ENCODE data around the gene KCNQ1. TPM values are rescaled to one million over a fixed set of nuclear protein-coding genes. Genes with fewer than 3 reads are reported as not detected.
A peak's percentile ranks its signal among the peaks of the same experiment; 100 is the strongest.

Gene KCNQ1
- total RNA-seq, 1 donor from 2014 or later: 52.9 TPM

DNA sequence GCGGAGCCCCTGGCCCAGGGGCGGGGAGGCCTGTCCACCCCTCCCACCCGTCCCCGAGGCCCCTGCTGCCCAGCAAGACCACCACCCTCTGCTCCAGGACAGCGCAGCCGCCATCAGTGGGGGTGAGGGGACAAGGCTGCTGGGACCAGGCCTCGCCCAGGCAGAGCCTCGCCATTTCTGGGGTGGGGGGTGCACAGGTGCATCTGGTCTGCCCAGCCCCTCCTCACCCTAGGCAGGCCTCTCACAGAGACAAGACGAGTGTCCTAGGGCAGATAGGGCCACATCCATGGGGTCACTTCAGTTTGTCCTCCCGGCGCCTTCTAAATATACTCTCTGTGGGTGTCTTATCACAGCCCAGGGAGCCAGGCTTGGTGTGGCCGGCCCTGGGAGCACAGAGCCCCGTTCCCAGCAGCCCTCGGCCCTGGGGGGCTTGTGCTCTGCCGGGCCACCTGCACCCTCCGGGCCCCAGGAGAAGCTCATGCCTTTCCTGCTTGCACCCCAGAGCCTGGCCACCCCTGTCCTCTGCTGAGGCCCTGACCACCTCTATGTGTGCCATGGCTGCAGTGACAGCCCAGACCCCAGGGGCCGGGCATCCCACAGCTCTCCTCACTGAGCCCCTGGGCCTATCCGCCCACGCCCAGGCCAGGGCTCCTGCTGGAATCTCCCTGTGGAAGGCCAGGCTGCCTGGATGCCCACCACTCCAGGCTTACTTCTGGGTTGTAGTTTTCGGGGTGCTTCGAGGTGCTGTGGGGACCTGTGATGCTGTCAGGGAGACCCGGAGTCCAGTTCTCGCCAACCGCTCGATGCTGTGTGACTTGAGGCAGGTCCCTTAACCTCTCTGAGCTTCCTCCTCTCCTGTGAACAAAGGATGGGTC, 70.8 kb downstream of the KCNQ1 start:
- DNase-seq: peak; percentile 59
- H3K9me3 ChIP-seq: no peaks in the 10 kb centered on the region
- peaks cover 14% of the 10 kb centered on the region for H3K4me1 ChIP-seq
- no peaks in the 10 kb centered on the region for H3K27me3 ChIP-seq
- no peak overlapping the region for H3K4me3 ChIP-seq
- no peak overlapping the region for H3K27ac ChIP-seq
- TF ChIP-seq, protein P1, sequence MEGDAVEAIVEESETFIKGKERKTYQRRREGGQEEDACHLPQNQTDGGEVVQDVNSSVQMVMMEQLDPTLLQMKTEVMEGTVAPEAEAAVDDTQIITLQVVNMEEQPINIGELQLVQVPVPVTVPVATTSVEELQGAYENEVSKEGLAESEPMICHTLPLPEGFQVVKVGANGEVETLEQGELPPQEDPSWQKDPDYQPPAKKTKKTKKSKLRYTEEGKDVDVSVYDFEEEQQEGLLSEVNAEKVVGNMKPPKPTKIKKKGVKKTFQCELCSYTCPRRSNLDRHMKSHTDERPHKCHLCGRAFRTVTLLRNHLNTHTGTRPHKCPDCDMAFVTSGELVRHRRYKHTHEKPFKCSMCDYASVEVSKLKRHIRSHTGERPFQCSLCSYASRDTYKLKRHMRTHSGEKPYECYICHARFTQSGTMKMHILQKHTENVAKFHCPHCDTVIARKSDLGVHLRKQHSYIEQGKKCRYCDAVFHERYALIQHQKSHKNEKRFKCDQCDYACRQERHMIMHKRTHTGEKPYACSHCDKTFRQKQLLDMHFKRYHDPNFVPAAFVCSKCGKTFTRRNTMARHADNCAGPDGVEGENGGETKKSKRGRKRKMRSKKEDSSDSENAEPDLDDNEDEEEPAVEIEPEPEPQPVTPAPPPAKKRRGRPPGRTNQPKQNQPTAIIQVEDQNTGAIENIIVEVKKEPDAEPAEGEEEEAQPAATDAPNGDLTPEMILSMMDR (IDR thresholded peaks at IDR 0.05): no peak
- intact Hi-C loops (cut with DNase I): no loop called here
- H3K36me3 ChIP-seq: no peaks in the 10 kb centered on the region
- no peak for ATAC-seq

DNA sequence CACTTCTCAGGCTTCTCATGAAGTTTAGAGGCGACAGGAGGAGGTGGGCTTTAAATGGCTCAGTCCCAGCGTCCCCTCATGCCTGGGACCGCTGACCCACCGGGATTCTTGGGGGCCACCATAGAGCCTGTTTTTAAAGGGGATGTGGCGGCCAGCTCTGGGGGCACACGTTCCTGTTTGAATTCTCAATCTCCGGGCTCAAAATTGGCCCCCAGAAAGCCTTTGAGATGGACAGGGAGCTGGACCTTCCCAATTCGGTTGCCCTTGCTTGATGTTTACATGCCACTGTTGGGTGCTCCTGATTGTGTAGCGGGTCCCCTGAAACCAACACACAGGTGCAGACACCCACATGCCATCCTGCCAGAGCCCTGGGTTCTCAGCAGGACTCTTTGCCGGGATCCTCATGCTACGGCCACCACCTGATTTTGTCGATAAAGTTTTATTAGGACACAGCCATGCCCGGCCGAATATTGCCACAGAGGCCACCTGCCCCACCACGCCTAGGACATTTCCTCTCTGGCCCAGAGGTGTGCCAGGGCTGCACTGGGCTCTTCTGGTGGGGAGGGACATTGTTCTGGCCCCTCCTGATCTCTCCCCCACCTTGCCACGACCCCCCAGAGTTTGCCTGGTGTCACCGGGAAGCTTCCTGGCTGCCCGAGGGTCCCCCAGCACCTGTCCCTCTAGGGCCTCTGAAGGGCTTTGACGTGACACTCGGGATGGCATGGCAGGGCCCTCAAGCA, 71.6 kb downstream of the KCNQ1 start:
- TF ChIP-seq, protein P1 (IDR thresholded peaks at IDR 0.05): no peak
- intact Hi-C loops (cut with DNase I): no loop called here
- Histone ChIP-seq H3K36me3 (no peaks in the 10 kb centered on the region), H3K27me3 (no peaks in the 10 kb centered on the region), H3K9me3 (no peaks in the 10 kb centered on the region), H3K4me3 (no peak overlapping the region), H3K27ac (no peak overlapping the region), H3K4me1 (peaks cover 7% of the 10 kb centered on the region)
- ATAC-seq (no peak), DNase-seq (no peak)

DNA sequence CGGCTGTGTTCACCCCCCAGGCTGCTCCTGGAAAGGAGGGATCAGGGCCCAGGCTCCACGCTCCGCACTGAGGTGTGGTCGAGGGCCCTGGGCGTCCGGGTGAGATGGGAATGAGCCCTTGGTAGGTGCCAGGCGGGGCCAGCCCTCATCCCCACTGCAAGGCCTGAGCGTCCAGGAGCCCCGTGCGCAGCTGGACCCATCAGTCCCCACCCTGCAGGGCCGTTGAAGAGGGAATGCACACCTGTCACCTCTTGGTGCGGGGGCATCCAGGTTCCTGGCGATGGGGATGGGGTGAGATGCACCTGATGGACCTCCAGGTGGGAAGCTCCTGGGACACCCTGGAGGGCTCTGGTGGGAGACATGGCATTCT, 72.2 kb downstream of the KCNQ1 start:
- ATAC-seq (no peak), DNase-seq (peak; percentile 57)
- H3K4me3 ChIP-seq: no peak overlapping the region
- H3K4me1 ChIP-seq: peaks cover 1% of the 10 kb centered on the region
- no peaks in the 10 kb centered on the region for H3K27me3 ChIP-seq
- H3K36me3 ChIP-seq: no peaks in the 10 kb centered on the region
- TF ChIP-seq, protein P1 (IDR thresholded peaks at IDR 0.05): no peak
- no peak overlapping the region for H3K27ac ChIP-seq
- H3K9me3 ChIP-seq: no peaks in the 10 kb centered on the region
- intact Hi-C loops (cut with DNase I): no loop called here

DNA sequence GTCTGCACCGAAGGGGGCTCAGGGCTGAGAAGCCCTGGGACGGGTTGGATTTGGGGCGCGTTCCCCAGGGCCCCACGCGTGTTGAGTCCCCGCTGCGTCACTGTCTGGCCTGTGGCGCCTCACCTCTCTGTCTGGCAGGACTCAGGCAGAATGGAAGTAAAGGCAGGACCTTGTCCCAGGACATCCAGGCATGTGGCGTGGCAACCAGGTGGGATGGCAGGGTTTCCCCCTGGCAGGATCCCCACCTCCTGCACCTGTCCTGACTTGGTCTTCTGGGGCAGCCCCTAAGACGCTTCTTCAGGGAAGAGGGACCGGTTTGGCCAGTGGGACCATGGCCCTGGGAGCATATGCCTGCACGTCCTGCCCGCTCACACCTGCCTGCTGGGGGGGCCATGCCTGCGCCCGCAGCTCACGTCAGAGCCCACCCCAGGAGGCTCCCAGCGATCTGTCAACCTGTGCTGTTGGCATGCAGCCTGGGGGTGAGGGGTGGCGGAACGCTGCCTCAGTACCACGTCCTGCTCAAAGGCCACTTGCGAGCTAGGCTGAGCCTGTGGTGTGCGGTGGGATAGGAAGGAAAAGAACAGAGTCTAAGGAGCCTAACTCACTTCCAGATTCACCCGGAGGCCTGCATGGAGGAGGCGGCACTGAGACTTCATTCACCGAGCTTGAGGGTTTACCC, 72.7 kb downstream of the KCNQ1 start:
- intact Hi-C loops (cut with DNase I): no loop called here
- ATAC-seq (no peak), DNase-seq (peak; percentile 54)
- H3K27me3 ChIP-seq: no peaks in the 10 kb centered on the region
- no peaks in the 10 kb centered on the region for H3K4me1 ChIP-seq
- H3K27ac ChIP-seq: no peak overlapping the region
- TF ChIP-seq, protein P1 (IDR thresholded peaks at IDR 0.05): no peak
- no peak overlapping the region for H3K4me3 ChIP-seq
- no peaks in the 10 kb centered on the region for H3K36me3 ChIP-seq
- no peaks in the 10 kb centered on the region for H3K9me3 ChIP-seq

DNA sequence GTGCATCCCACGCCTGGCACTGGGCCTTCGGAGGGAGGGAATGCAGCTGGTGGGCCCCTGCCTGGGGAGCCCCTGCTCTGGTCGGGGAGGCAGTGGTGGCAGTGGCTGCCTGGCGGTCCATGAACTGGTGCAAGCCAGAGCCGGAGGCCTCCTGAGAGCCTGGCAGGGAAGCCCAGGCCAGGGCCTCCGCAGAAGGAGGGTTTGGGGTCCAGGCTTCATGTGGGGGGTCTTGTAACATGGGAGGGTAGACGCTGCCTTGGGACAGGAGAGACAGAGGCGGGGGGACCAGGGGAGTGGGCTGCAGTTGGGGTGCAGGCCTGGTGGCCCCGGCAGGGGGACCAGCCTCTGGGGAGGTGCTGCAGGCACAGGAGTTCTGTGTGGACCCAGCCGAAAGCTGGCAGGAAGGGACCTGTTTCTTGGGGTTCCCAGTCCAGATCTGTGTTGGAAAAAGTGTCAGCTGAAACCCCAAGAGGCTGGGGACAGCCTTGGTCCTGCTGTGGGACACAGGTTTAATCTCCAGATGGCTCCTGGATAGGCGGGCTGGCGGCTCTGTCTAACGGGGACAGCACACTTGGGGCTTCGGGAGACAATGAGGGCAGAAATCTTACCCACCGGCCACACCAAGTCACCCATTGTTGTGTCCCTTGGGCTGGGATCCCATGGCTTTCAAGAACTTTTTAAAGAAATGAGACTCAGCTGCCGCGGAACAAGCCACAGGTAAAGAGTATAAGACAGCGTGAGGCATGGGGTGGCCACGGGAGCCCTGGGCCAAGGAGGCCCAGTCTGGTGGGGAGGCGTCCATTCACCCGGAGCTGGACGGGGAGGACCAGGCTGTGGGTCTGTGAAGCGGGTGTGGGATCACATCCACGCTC, 73.5 kb downstream of the KCNQ1 start:
- TF ChIP-seq, protein P1 (IDR thresholded peaks at IDR 0.05): no peak
- intact Hi-C loops (cut with DNase I): no loop called here
- no peak overlapping the region for H3K4me3 ChIP-seq
- no peak for ATAC-seq
- H3K9me3 ChIP-seq: no peaks in the 10 kb centered on the region
- H3K4me1 ChIP-seq: no peaks in the 10 kb centered on the region
- no peak overlapping the region for H3K27ac ChIP-seq
- DNase-seq: peak; percentile 51
- H3K36me3 ChIP-seq: no peaks in the 10 kb centered on the region
- no peaks in the 10 kb centered on the region for H3K27me3 ChIP-seq

All from upper lobe of right lung (tissue), 1 donor.